Activated CD4-positive, alpha-beta memory T cell treated with anti-CD3 and anti-CD28 coated beads for 36 hours (primary cell): ENCODE data around the gene ZNF268. TPM values are rescaled to one million over a fixed set of nuclear protein-coding genes. Genes with fewer than 3 reads are reported as not detected.

Experiments used
- total RNA-seq, 2 experiments: library from RNA; stranded (reverse); gene quantifications; one replicate each; pipeline ENCODE4 v1.2.3, GENCODE V29; 2021

The ZNF268 gene
- total RNA-seq, 2 experiments from 2014 or later = 9.2 to 11.8 TPM

Other genes starting within 250 kb of the ZNF268 start
- 1 to 10 TPM; 4.6 to 5.3 TPM for gene ZNF605, start 225.2 kb upstream of the ZNF268 start, total RNA-seq
- 10 to 100 TPM; 10.2 to 10.8 TPM for gene ZNF26, start 195.1 kb upstream of the ZNF268 start, total RNA-seq
- gene ZNF84, start 144.0 kb upstream of the ZNF268 start, total RNA-seq = 10 to 100 TPM; 10.1 to 11.8 TPM
- 10 to 100 TPM; 11.8 to 14.1 TPM for gene ZNF140, start 100.6 kb upstream of the ZNF268 start, total RNA-seq
- 1 to 10 TPM; 1.1 to 1.2 TPM for gene ZNF891, start 51.2 kb upstream of the ZNF268 start, total RNA-seq
- gene ZNF10, start 50.9 kb upstream of the ZNF268 start, total RNA-seq = 1 to 10 TPM; 3.7 to 4.1 TPM
- not detected for gene ANHX, start 54.4 kb downstream of the ZNF268 start, total RNA-seq